ENCODE measurements around the gene GIMAP4.

GRCh38 chr7:150585199-150585598 lies 18.0 kb downstream of the GIMAP4 start:
- no peak for TF ChIP-seq POLR2A (IDR thresholded peaks at IDR 0.05; ENCODE audit: extremely low read depth, insufficient read length)
- TF ChIP-seq, protein P1, sequence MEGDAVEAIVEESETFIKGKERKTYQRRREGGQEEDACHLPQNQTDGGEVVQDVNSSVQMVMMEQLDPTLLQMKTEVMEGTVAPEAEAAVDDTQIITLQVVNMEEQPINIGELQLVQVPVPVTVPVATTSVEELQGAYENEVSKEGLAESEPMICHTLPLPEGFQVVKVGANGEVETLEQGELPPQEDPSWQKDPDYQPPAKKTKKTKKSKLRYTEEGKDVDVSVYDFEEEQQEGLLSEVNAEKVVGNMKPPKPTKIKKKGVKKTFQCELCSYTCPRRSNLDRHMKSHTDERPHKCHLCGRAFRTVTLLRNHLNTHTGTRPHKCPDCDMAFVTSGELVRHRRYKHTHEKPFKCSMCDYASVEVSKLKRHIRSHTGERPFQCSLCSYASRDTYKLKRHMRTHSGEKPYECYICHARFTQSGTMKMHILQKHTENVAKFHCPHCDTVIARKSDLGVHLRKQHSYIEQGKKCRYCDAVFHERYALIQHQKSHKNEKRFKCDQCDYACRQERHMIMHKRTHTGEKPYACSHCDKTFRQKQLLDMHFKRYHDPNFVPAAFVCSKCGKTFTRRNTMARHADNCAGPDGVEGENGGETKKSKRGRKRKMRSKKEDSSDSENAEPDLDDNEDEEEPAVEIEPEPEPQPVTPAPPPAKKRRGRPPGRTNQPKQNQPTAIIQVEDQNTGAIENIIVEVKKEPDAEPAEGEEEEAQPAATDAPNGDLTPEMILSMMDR (IDR thresholded peaks at IDR 0.05; ENCODE audit: low read depth, low read length), result no peak
- TF ChIP-seq MYC (IDR thresholded peaks at IDR 0.05; ENCODE audit: low read depth, low read length), result no peak
- TF ChIP-seq MAX (IDR thresholded peaks at IDR 0.05; ENCODE audit: low read depth, low read length), result no peak

Measured in NB4 (cell line).